GM21619 (cell line): ENCODE results near the gene FEN1.
A peak's percentile ranks its signal among the peaks of the same experiment; 100 is the strongest.

Experiments used
- ATAC-seq: cut with Tn5 transposase; IDR thresholded peaks from one replicate; pipeline ENCODE4 v1.9.1; 2021; ENCODE audit not compliant: unreplicated experiment

The FEN1 gene, protein sequence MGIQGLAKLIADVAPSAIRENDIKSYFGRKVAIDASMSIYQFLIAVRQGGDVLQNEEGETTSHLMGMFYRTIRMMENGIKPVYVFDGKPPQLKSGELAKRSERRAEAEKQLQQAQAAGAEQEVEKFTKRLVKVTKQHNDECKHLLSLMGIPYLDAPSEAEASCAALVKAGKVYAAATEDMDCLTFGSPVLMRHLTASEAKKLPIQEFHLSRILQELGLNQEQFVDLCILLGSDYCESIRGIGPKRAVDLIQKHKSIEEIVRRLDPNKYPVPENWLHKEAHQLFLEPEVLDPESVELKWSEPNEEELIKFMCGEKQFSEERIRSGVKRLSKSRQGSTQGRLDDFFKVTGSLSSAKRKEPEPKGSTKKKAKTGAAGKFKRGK

DNA sequence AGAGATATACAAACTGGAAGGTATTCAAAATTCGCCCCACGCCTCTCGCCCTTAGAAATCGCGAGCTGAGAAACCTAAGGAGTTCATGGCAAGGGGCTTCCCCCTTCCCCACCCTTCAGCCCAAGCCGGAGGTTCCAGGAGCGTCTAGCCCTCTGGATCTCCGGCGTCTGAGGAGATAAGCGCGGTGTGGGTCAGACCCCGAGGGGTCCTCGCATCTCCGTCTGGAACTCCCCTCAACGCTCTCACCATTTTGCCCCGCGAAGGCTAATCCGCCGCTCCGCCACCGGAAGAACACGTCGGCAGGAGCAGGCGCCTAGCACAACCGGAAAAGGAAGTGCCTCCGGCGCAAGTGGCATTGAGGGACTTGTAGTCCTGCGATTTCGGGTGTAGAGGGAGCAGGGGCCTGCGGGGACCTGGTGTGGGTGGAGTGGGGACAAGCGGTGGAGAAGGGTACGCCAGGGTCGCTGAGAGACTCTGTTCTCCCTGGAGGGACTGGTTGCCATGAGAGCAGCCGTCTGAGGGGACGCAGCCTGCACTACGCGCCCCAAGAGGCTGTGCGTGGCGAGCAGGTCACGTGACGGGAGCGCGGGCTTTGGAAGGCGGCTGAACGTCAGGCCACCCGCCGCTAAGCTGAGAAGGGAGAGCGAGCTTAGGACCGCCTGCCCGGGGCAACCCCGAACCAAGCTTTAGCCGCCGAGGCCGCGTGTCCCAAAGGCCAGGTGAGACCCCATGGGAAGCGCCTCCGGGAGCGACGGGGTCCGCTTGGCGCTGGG, at the start of gene FEN1, which contains the start of gene TMEM258:
FEN1 (plus strand) TSS at position 602 of the 773 bp plus-strand sequence. CDS start 2,451 bp downstream, outside the sequence.
TMEM258 (minus strand) TSS at position 290 of the 773 bp plus-strand sequence; CDS start at position 249, 41 bp downstream.
- ATAC-seq = peak; percentile 77

- ATAC-seq = no peak
Measured at GRCh38 chr11:61743486-61744095, 49.1 kb upstream of the FEN1 start.

- no peak for ATAC-seq
Measured at GRCh38 chr11:61744181-61744580, 48.5 kb upstream of the FEN1 start.

- no peak for ATAC-seq
Measured at GRCh38 chr11:61744609-61745156, 48.0 kb upstream of the FEN1 start.

GRCh38 chr11:61745781-61746441, 46.8 kb upstream of the FEN1 start:
- ATAC-seq = no peak

DNA sequence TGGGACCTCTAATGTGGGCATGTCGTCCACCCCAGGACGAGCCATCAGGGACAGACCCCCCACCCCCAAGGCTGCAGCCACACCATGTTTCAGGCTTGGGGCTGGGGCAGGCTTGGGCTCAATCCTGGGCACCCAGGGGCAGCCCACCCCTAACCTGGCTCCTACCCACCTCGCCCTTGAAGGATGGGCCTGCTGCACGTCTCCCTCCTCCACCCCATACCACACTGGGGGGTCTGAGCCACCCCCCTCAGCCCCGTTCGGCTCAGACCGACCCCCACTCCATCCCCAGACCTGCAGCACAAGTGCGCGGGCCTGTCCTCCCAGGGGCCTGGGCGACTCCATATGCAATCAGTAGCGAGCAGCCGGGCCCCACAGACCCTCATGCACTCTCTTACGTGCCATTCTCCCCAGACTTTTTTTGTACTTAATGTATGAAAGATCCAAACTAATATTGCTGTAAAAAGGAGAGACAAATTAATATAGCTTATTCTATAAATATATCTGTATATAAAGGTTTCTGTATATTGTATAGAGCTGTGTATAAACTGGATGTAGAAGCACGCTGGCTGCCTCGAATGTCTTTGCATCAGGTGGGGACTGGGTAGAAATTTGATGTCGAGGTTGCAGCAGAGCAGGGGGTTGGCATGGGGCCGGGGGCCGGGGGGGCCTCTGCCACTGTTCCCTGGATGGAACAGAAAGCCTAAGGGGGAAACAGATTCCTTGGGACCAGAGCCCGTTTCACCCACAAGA, 46.1 kb upstream of the FEN1 start:
- ATAC-seq = no peak

DNA sequence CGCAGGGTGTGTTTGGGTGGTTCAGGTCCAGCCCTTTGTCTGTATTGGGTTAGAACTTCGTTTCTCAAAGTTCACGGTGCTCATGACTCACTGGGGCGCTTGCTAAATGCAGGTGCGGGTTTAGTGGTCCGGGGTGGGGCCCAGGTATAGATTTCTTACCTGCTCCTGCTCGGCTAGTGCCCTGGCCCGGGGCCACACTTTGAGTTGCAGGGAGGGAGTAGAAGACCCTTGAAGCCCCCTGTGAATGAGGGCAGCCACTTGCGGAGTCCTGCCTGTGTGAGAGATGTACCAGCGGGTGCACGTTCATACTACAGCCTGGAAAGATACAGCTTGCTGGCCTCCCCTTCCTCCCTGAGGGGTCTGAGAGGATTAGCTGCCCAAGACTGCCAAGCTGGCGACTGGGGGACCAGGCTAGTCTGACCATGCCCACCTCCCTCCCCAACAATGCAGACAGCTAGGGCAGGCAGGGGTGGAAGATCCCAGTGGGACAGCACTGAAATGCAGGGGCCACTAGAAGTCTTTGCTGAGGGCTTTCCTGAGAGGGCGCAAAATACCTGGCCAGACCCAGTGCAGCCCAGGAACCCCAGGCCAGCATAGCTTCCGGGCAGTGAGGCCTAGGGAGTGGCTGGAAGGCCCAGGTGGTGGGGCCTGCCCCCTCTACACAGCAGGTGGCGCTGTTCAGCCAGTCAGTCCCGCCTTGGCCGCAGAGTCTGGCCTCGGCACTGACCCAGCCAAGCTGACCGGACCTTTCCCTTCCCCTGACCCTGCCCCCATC, 45.3 kb upstream of the FEN1 start:
- ATAC-seq = no peak

DNA sequence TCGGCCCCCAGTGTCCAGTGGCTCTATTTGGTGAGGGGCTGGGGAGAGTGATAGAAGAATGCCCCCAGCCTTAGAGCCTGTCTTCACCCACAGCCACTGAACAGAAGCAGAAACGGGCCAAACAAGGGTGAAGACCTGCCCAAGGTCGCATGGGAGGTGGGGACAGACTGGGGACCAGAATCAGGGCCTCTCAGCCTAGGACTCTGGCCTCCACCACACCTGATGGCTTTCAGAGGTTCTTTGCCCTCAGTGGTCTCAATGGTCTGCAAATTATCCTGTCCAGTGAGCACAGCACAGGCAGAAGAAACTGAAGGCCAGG, 44.8 kb upstream of the FEN1 start:
- ATAC-seq = no peak

DNA sequence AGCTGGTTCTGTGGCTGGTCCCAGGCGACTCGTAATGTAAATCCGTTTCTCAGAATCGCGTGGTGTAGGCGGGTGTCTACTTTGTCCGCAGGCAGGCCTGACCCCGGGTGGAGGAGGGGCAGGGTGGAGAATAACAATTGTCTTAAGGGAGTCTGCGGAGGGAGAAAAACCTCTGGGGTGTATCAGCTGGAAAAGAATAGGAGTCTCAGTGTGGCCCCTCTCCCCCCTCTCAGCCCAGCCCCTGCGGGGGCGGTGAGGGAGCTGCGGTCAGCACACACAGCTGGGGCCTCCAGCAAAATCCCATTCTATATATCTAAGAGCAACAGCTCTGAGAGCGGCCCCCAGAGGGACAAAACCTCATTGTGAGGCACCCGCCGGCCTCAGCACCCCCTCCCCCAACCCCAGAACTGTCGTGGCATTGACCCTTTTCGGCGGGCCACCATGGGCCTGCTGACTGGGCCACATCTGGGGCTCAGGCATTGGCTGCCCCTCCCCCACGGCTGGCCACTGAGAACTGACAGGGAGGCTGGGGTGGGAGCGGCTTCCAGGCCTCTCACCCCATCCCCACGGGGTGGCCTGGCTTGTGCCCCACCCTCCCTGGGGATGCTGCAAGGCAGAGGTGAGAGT, 43.0 kb upstream of the FEN1 start:
- ATAC-seq = no peak

- no peak for ATAC-seq
Measured at GRCh38 chr11:61750631-61751273, 42.0 kb upstream of the FEN1 start.

GRCh38 chr11:61751384-61751783, 41.3 kb upstream of the FEN1 start:
- no peak for ATAC-seq

DNA sequence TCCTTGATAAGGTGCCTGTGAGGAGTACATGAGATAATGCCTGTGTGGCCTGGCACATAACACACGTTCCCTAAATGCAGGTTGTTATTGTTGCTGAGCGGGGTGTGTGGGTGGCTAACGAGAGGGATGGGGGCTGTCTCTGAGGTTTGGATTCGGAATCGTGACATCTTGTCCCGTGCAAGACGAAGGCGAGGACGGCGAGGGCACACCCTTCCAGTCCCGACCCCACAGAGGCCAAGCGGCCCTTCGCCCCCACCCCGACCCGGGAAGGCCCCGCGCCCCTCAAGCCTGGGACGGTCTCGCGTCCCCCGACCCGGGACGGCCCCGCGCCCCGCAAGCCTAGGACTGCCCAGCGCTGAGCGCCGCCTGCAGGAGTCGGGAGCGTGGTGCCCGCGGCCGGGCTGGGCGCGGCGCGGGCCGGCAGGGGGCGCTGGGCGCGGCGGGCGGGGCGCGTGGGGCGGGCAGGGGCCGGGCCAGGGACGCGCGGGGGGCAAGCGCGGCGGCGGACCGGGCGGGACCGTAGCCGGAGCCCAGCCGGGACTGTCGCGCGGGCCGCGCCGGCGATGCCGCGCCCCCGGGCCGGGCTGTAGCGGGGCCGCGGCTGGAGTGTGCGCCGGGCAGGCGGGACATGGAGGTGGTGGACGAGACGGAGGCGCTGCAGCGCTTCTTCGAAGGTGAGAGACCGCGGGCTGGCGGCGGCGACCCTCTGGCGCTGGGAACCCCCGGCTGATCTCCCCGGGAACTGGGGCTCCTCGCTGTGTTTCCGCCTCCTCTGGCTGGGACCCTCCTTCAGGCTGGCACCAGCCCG, 40.4 kb upstream of the FEN1 start, which contains the start of gene MYRF:
MYRF (plus strand) TSS at position 520 of the 808 bp plus-strand sequence; CDS start at position 629, 109 bp downstream.
- no peak for ATAC-seq

- no peak for ATAC-seq
Measured at GRCh38 chr11:61752925-61753521, 39.7 kb upstream of the FEN1 start.

- no peak for ATAC-seq
Measured at GRCh38 chr11:61753672-61754071, 39.0 kb upstream of the FEN1 start.

DNA sequence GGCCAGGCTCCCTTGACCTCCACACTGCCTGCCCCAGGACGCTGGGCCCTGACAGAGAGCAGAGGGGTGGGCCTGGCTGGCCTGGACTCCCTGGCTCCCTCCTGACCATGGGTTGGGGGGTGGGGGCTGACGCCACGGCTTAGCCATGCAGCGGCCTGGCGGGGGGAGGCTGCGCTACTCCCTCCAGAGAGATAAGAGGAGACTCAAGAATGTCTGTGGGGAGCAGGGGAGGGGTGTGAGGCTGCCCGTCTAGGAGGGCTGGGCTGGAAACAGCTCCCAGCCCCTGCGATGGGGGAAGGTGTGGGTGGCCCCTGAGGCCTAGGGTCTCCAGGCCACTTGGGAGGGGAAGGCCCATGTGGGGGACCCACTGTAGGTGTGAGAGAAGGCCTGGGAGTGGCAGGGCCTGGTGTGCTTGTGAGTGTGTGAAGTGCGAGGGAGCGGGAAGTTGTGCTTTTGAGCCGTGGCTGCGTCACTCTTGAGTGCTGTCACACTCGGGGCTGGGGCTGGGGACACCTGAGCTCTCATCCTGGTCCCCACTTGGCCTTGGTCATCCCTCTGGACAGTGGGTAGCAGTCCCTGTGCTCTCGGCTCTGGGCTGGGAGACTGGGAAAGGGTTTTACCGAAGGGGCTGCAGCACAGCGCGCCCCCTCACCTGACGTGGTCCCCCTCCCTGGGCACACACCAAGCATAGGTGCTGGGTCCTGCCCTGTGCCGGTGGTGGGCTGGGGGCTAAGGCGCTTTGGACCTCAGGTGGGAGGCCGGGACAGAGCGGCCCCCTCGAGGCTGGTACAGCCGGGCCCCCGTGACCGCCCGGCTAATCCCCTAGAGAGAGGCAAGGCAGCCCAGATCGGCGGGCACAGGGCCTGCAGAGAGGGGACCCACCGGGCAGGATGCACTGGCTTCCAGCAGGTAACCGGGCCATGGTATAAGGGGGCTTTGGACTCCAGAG, 37.9 kb upstream of the FEN1 start:
- ATAC-seq = no peak

DNA sequence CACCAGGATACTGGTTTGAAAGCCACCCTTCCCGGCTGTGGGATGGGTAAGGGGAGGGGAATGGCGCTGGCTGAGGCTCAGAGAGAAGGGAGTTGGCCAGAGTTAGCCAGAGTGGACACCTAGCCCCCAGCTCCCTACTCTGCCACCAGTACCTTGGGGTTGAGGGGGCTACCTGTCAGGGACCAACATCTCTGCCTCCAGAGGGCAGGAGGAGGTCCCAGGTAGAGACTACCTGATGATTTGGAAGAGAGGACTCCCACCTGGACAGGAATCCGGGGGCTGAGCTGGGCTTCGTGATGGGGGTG, 36.6 kb upstream of the FEN1 start:
- ATAC-seq = no peak
